ENCODE measurements around the gene PTPRCAP. TPM values are rescaled to one million over a fixed set of nuclear protein-coding genes. Genes with fewer than 3 reads are reported as not detected.
A peak's percentile ranks its signal among the peaks of the same experiment; 100 is the strongest.
"Not testable (repeated sequence)": the region's sequence is repeated elsewhere in the genome, so short reads cannot be mapped to it uniquely, and the experiment has no call there.

Gene PTPRCAP
- total and polyA plus RNA-seq, 5 donors from 2014 or later = 291 to 1,084 (median 970) TPM

DNA sequence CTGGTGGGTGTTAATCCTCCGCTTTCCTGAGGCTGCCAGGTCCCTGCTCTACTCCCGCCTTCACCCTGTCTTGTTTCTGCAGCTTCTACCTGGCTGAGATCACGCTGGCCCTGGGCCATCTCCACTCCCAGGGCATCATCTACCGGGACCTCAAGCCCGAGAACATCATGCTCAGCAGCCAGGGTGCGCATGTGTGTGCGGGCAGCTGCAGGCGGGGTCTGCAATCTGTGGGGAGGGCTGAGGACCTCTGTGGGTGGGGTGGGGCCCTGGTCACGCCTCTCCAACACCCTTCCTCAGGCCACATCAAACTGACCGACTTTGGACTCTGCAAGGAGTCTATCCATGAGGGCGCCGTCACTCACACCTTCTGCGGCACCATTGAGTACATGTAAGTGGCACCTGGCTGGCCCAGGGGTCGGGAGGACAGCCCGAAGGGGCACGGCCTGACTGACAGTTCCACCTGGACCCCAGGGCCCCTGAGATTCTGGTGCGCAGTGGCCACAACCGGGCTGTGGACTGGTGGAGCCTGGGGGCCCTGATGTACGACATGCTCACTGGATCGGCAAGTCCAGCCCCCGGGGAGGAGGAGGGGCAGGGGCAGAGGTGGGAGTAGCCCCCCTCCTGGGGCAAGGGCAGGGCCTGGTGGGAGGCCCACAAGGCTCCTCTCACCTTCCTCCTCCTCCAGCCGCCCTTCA lies 4.7 kb downstream of the PTPRCAP start:
- Mint-ChIP-seq H3K4me1 (peaks cover 5 to 78% (median 24%) of the 10 kb centered on the region in 4 donors), H3K27ac (peak overlapping the region in 1 of 3 donors; percentile 42), H3K4me3 (peak overlapping the region in 3 of 4 donors; percentile 72 to 86 (median 75)), H3K27me3 (peaks cover 5% of the 10 kb centered on the region), H3K36me3 (peaks cover 10% of the 10 kb centered on the region), H3K9me3 (no peaks in the 10 kb centered on the region)
- DNase-seq (no peak), ATAC-seq (ENCODE audit: low read depth in 2 of 2) (no peak)
- Histone ChIP-seq H3K4me1 (ENCODE audit: control insufficient read depth, insufficient read depth, low read length, poor library complexity, severe bottlenecking) (peaks cover 72% of the 10 kb centered on the region), H3K27me3 (ENCODE audit: control insufficient read depth, insufficient read depth, low read length) (no peaks in the 10 kb centered on the region), H3K36me3 (ENCODE audit: control insufficient read depth, insufficient read depth, low read length) (peaks cover 23% of the 10 kb centered on the region), H3K27ac (ENCODE audit: insufficient read depth, low read length, poor library complexity, severe bottlenecking) (peak overlapping the region; percentile 94), H3K4me3 (ENCODE audit: low read depth, low read length) (no peak overlapping the region), H3K9me3 (ENCODE audit: control insufficient read depth in 2 of 2, low read length in 2 of 2) (no peaks in the 10 kb centered on the region)

DNA sequence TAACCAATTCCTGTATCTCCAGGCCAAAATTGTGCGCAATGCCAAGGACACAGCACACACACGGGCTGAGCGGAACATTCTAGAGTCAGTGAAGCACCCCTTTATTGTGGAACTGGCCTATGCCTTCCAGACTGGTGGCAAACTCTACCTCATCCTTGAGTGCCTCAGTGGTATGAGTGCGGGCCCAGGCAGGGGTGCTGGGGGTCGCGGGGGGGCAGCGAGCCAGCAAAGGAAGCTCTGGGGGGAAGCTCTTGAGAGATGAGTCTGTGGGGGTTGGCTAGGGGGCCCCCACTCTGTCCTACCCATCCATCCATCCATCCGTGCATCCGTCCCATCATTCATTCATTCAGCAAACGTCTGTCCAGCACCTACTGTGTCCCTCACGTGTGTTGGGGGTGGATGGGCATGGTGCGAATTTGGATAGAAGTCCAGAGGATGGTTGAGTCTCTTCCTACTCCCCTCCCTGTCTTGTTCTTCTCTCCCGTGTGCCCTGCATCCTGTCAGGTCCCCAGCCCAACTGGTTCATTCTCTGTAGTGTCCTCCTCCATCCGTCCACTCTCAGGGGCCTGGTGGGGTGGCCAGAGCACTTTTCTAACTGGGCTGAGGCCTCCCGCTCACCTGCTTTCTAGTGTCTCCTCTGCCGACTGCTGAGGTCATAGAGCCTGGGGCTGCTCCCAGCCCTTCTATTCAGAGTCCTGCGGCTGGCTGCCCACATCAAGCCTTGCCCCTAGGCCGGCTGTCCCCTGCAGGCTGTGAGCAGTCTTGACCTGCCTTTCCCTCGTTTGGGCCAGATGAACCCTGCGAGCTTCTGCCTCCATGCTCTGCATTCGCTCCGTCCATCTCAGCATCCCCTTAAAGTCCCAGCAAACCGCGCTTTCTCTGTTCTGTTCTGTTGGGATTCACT lies 5.9 kb downstream of the PTPRCAP start:
- H3K9me3 Mint-ChIP-seq = no peaks in the 10 kb centered on the region
- H3K4me3 ChIP-seq (ENCODE audit: low read depth, low read length) = no peak overlapping the region
- no peaks in the 10 kb centered on the region for H3K9me3 ChIP-seq (ENCODE audit: control insufficient read depth in 2 of 2, low read length in 2 of 2)
- H3K27ac ChIP-seq (ENCODE audit: insufficient read depth, low read length, poor library complexity, severe bottlenecking) = no peak overlapping the region
- peaks cover 7% of the 10 kb centered on the region for H3K36me3 Mint-ChIP-seq
- H3K4me1 ChIP-seq (ENCODE audit: control insufficient read depth, insufficient read depth, low read length, poor library complexity, severe bottlenecking) = peaks cover 70% of the 10 kb centered on the region
- peaks cover 23% of the 10 kb centered on the region for H3K36me3 ChIP-seq (ENCODE audit: control insufficient read depth, insufficient read depth, low read length)
- peaks cover 6% of the 10 kb centered on the region for H3K27me3 Mint-ChIP-seq
- DNase-seq (no peak), ATAC-seq (ENCODE audit: low read depth in 2 of 2) (no peak)
- peak overlapping the region; percentile 71 to 94 (median 89) for H3K27ac Mint-ChIP-seq
- H3K27me3 ChIP-seq (ENCODE audit: control insufficient read depth, insufficient read depth, low read length) = no peaks in the 10 kb centered on the region
- H3K4me3 Mint-ChIP-seq = peak overlapping the region; percentile 60 to 86 (median 78)
- H3K4me1 Mint-ChIP-seq = peaks cover 5 to 82% (median 26%) of the 10 kb centered on the region in 4 donors

DNA sequence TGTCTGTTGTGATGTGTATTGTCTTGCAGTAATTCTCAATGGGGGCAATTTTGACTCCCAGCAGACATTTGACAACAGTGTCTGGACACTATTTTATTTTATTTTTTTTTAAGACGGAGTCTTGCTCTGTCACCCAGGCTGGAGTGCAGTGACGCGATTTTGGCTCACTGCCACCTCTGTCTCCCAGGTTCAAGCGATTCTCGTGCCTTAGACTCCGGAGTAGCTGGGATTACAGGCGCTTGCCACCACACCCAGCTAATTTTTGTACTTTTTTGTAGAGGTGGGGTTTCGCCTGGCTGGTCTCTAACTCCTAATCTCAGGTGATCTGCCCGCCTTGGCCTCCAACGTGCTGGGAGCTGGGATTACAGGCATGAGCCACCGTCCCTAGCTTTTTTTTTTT lies 7.8 kb downstream of the PTPRCAP start:
- Histone ChIP-seq H3K27ac (ENCODE audit: insufficient read depth, low read length, poor library complexity, severe bottlenecking) (peak overlapping the region; percentile 89), H3K27me3 (ENCODE audit: control insufficient read depth, insufficient read depth, low read length) (no peaks in the 10 kb centered on the region), H3K4me1 (ENCODE audit: control insufficient read depth, insufficient read depth, low read length, poor library complexity, severe bottlenecking) (peaks cover 52% of the 10 kb centered on the region), H3K4me3 (ENCODE audit: low read depth, low read length) (peak overlapping the region; percentile 97), H3K36me3 (ENCODE audit: control insufficient read depth, insufficient read depth, low read length) (peaks cover 15% of the 10 kb centered on the region), H3K9me3 (ENCODE audit: control insufficient read depth in 2 of 2, low read length in 2 of 2) (no peaks in the 10 kb centered on the region)
- Mint-ChIP-seq H3K36me3 (peaks cover 5% of the 10 kb centered on the region), H3K4me3 (peak overlapping the region; percentile 62 to 99 (median 96)), H3K27me3 (peaks cover 6% of the 10 kb centered on the region), H3K27ac (peak overlapping the region in 1 of 3 donors; percentile 97), H3K4me1 (peaks cover 5 to 80% (median 27%) of the 10 kb centered on the region in 4 donors), H3K9me3 (no peaks in the 10 kb centered on the region)
- ATAC-seq (ENCODE audit: low read depth in 2 of 2) = no peak
- no peak for DNase-seq

DNA sequence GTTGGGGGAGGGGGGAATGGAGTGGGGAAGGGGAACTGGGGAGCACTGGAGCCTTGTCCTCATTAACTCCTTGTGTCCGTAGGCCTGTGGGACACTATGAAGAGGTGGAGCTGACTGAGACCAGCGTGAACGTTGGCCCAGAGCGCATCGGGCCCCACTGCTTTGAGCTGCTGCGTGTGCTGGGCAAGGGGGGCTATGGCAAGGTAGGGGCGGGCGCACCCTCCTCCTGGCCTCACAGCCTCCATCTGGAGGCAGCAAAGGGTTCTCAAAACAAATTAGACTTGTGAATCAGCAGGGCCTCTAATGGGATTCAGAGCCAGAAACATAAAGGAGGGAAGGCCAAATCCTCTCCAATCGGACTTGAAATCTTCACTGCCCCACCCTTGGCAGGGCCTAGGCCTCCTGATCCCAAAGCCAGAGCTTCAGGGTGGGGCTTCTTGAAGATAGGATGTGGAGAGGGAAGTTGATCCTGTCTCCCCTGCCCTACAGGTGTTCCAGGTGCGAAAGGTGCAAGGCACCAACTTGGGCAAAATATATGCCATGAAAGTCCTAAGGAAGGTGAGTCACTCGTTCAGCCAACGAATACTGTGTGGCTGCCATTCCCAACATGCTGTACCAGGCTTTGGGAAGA lies 8.3 kb downstream of the PTPRCAP start:
- peak overlapping the region; percentile 97 for H3K4me3 ChIP-seq (ENCODE audit: low read depth, low read length)
- ATAC-seq (ENCODE audit: low read depth in 2 of 2) (no peak), DNase-seq (no peak)
- peak overlapping the region; percentile 89 for H3K27ac ChIP-seq (ENCODE audit: insufficient read depth, low read length, poor library complexity, severe bottlenecking)
- H3K27ac Mint-ChIP-seq = peak overlapping the region; percentile 63 to 97 (median 97)
- no peaks in the 10 kb centered on the region for H3K9me3 Mint-ChIP-seq
- peaks cover 5 to 79% (median 26%) of the 10 kb centered on the region in 4 donors for H3K4me1 Mint-ChIP-seq
- H3K4me3 Mint-ChIP-seq = peak overlapping the region; percentile 95 to 99 (median 98)
- H3K27me3 ChIP-seq (ENCODE audit: control insufficient read depth, insufficient read depth, low read length) = no peaks in the 10 kb centered on the region
- peaks cover 50% of the 10 kb centered on the region for H3K4me1 ChIP-seq (ENCODE audit: control insufficient read depth, insufficient read depth, low read length, poor library complexity, severe bottlenecking)
- H3K36me3 ChIP-seq (ENCODE audit: control insufficient read depth, insufficient read depth, low read length) = peaks cover 15% of the 10 kb centered on the region
- peaks cover 5% of the 10 kb centered on the region for H3K36me3 Mint-ChIP-seq
- peaks cover 6% of the 10 kb centered on the region for H3K27me3 Mint-ChIP-seq
- no peaks in the 10 kb centered on the region for H3K9me3 ChIP-seq (ENCODE audit: control insufficient read depth in 2 of 2, low read length in 2 of 2)

DNA sequence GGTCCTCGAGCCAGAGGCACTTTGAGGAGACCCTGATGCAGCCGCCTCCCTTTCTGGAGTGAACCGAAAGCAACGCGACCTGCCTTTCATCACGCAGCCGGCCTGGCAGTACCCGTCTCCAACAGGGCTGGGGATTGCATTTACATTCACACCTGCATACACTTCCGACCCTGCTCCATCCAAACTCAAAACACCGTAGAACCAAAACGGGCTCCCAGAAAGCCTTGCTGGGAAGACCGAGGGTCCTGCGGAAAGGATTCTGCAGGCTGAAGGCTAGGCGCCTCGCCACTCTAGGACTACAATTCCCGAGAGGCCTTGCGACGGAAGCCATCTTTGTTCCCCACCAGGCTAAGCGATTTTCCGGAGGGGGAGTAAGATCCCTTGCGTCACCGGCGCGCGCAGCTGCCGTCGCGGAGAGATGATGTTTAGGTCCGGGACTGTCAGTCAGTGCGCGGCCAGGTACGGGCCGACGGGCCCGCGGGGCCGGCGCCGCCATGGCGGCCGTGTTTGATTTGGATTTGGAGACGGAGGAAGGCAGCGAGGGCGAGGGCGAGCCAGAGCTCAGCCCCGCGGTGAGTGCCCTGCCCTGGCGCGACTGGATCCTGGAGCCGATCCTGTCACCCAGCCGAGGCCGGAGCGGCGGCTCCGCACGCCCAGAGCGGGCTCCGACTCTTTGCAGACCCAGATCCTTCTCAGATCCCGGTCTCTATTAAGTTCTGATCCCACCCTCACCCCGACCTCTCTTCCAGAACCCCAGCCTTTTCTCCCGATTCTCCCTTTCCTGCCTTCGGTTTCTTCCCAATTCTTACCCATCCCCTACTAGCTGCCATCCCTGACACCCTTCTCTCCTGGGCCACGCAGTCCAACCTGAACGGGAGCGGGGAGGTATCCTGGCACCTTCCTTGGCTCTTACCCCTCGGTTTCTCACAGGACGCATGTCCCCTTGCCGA lies 9.2 kb downstream of the PTPRCAP start, which contains the start of gene RPS6KB2:
TSS of gene RPS6KB2 (plus strand) at position 443 of the 950 bp plus-strand sequence. CDS start at position 495, 52 bp downstream.
- Mint-ChIP-seq H3K9me3 (no peaks in the 10 kb centered on the region), H3K27me3 (peaks cover 6% of the 10 kb centered on the region), H3K4me3 (peak within 1 kb of the TSS; percentile 95 to 99 (median 98)), H3K27ac (peak within 1 kb of the TSS; percentile 95 to 97 (median 97)), H3K4me1 (peaks cover 5 to 75% (median 24%) of the 10 kb centered on the region in 4 donors), H3K36me3 (peaks cover 5% of the 10 kb centered on the region)
- H3K36me3 ChIP-seq (ENCODE audit: control insufficient read depth, insufficient read depth, low read length) = peaks cover 14% of the 10 kb centered on the region
- DNase-seq = peak; percentile 98 to 99 (median 99)
- peak within 1 kb of the TSS; percentile 97 for H3K4me3 ChIP-seq (ENCODE audit: low read depth, low read length)
- peak; percentile 87 to 89 for ATAC-seq (ENCODE audit: low read depth in 2 of 2)
- peak within 1 kb of the TSS; percentile 89 for H3K27ac ChIP-seq (ENCODE audit: insufficient read depth, low read length, poor library complexity, severe bottlenecking)
- H3K27me3 ChIP-seq (ENCODE audit: control insufficient read depth, insufficient read depth, low read length) = no peaks in the 10 kb centered on the region
- H3K9me3 ChIP-seq (ENCODE audit: control insufficient read depth in 2 of 2, low read length in 2 of 2) = no peaks in the 10 kb centered on the region
- peaks cover 41% of the 10 kb centered on the region for H3K4me1 ChIP-seq (ENCODE audit: control insufficient read depth, insufficient read depth, low read length, poor library complexity, severe bottlenecking)

DNA sequence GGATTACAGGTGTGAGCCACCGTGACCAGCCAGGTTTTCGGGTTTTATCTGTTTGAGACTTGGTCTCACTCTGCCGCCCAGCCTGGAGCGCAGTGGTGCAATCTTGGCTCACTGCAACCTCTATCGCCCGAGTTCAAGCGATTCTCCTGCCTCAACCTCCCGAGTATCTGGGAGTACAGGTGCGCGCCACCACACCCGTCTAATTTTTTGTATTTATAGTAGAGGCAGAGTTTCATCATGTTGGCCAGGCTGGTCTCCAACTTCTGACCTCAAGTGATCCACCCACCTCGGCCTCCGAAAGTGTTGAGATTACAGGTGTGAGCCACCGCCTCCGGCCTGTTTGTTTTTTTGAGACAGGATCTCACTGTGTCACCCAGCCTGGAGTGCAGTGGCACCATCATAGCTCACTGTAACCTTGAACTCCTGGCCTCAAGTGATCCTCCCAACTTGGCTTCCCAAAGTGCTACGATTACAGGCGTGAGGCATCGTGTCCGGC lies 10.1 kb downstream of the PTPRCAP start:
- H3K9me3 Mint-ChIP-seq; DNase-seq; H3K9me3 ChIP-seq (ENCODE audit: control insufficient read depth in 2 of 2, low read length in 2 of 2); H3K36me3 Mint-ChIP-seq; H3K27me3 ChIP-seq (ENCODE audit: control insufficient read depth, insufficient read depth, low read length); ATAC-seq (ENCODE audit: low read depth in 2 of 2); H3K27me3 Mint-ChIP-seq: not testable (repeated sequence)
- Mint-ChIP-seq H3K4me1 (peaks cover 5 to 75% (median 25%) of the 10 kb centered on the region in 4 donors), H3K27ac (peak overlapping the region; percentile 95 to 97 (median 97)), H3K4me3 (peak overlapping the region; percentile 95 to 99 (median 98))
- H3K4me3 ChIP-seq (ENCODE audit: low read depth, low read length) = peak overlapping the region; percentile 97
- H3K4me1 ChIP-seq (ENCODE audit: control insufficient read depth, insufficient read depth, low read length, poor library complexity, severe bottlenecking) = peaks cover 32% of the 10 kb centered on the region
- H3K27ac ChIP-seq (ENCODE audit: insufficient read depth, low read length, poor library complexity, severe bottlenecking) = peak overlapping the region; percentile 89
- peaks cover 12% of the 10 kb centered on the region for H3K36me3 ChIP-seq (ENCODE audit: control insufficient read depth, insufficient read depth, low read length)

All from CD4-positive, CD25-positive, alpha-beta regulatory T cell (primary cell).